Ecto neural progenitor cell (in vitro differentiated cells): ENCODE measurements around the gene KRT73.
A peak's percentile ranks its signal among the peaks of the same experiment; 100 is the strongest.

Experiments
- DNase-seq: peaks from one replicate; pipeline ENCODE4 v3.0.0-alpha.2; 2018; ENCODE audit warnings: low spot score

The KRT73 gene

DNA sequence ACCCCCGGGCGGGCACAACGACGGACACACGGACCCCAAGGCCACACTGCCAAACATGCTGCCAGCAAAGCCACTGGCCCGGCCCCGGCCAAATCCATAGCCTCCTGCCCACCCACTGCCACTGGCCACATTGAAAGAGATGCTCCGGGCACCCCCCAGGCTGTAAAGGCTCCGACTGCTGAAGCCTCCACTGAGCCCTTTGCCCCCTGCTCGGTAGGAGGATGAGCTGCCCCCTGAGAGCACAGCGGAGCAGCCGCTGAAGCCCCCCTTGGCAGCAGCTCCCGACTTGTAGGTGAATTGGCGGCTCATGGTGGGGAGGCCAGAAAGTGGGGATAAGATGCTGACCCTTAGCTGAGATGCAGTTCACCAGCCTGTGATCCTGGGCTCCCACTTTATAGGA is at the start of gene KRT73:
KRT73 (minus strand) TSS at position 344 of the 400 bp plus-strand sequence; CDS start at position 309, 35 bp downstream.
- DNase-seq, result peak; percentile 48

DNA sequence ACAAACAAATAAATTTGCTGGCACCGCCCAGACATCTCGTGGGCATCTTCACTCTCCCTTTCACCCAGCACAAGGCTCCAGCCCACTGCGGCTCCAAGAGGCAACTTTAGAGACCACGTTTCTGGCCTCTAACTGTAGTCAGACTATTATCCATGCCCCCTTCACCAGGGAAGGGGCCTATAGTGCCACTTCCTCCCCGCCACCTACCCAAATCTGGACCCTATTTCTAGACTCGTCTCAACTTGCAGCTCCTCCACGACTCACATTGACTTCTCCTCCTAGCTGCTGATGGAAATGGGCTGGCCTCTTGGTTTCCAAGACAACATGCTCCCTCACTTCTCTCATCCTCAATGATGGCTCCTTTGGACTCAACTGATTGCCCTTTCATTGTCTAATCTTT is 49.6 kb upstream of the KRT73 start:
- DNase-seq, result no peak

DNA sequence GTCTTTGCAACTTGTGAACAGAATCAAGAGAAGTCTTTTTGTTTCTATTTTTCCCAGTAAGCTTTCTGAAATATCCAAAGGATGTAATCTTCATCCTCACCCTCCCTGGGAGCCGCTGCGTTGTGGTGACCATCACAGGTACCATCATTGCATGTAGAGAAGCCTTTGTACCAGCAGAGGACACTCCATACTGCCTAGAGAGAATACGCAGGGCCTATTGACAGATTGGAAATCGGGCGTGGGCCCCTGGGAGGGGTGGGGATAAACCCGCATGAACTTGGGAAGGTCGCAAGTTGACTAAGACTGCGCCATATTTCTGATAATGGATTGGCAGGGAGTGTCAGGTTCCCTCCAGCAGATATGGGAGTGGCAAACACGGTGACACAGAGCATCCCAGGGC is 49.1 kb upstream of the KRT73 start:
- DNase-seq, result no peak

DNA sequence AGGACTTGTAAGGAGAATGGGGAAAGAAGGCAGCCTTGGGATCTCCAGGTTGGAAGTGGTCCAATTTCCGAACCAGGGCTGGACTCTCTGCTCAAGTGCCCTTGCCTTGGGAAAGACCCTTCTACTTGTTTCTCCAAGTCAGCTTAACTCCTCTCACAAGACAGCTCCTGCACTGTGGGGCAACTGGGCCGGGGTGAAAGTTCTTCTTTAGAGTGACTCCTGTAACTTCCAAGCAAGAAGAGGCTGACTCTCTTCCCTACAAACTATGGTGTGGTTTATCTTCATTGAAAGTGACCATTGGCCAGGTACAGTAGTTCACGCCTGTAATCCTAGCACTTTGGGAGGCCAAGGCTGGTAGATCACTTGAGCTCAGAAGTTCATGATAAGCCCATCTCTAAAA is 48.1 kb upstream of the KRT73 start:
- no peak for DNase-seq

DNA sequence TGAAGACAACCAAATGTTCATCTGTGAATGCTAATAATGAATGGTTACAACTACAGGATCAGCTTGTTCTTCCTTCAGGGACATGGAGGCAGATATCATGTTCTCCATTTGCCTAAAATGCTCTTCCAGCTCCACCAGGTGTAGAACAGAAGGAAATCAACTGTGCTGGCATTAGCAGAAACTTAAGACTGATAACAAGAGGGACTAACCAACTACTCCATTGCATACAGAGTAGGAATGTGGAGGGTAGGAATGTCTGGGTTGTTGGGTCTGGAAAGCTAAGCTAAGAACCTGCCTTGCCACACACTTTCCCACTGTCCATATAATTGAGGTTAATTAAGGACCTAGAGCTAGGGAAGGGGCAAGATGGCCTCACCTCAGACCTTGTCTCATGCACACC is 45.1 kb upstream of the KRT73 start:
- DNase-seq, result no peak

DNA sequence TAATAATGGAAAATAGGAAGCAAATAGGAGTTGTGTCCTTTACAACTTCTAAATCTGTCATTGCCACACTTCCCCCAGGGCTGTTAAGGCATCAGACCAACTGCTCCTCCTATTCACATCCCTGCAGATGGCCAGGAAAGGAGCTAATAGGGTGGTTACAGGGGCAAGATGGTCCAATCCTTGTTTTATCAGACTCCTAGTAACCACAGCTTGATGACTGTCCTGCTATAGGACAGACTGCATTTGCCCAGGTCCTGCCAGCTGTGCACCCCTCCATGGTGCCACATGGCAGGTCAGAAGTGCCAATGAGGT is 44.5 kb upstream of the KRT73 start:
- no peak for DNase-seq

DNA sequence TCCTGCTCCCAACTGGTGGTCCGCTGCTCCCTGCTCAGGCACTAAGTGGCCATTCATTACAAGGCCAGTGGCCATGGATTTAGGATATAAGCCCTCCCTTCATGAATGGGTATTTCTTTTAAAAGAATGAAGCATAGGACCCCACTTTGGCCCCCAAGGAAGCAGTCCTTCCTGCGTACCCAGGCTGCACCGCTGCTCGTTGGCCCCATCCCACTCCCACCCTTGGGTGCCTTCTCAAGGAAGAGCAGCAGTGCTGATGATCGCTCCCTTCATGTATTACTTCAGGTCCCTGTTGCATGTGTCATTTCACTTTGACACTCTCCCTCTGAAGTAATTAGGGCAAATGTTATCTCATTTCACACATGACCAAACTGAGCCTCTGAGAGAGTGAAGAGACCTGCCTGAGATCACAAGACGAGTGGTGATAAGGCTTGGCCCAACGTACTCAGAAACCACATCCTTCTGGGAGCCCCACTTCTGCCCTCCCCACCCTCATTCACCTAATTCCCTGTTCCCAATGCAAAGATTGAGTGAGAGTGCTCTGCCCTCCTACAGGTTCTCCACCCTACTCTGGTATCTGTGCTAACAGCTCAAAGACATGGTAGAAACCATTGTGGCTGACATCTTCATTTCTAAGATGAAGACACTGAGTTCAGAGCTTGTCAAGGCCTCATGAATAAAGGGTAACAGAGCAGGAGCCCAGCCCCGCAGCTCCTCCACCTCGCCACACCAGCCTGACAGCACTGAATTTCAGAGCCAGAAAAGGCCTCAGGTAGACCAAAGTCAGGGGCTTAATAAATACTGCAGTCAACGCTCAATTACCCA is 43.9 kb upstream of the KRT73 start:
- DNase-seq, result no peak

DNA sequence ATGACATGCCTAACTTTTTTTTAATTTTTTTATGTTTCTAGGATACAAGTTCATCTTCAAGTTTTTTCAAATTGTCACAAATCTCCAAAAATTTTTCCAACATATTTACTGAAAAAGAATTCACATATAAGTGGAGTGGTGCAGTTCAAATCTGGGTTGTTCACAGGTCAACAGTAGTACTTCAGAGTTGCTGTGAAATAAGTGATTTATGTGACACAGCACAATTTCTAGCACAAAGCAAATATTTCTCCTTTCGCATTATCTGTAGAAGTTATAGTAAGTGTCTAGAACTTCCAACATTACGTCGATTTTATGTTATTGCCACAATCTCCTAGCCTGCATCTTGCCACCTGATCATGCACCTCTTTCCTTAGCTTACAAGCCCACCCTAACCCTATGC is 43.3 kb upstream of the KRT73 start:
- no peak for DNase-seq

DNA sequence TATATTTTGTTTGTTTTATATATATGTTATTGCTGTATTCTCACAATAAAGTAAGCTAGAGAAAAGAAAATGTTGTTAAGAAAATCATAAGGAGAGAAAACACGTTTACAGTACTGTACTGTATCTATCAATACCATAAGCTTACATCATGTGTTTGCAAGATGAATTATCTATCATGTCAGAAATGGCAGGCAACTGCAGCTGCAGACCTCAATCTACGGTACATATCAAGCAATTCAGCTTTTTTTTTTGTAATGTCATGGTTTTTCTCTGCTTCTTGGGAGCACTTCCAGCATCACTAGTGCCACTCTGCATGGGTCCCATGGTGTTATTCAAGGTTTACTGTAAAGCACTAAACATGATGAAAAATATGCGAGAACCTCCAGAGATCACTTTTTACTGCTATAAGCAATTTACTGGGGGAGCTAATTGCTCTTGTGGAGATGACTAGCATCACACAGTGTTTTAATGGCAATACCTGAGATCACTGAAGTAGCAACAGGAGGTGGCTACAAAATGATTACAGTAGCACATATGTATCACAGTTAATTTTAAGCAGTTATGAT is 42.7 kb upstream of the KRT73 start:
- DNase-seq, result no peak

DNA sequence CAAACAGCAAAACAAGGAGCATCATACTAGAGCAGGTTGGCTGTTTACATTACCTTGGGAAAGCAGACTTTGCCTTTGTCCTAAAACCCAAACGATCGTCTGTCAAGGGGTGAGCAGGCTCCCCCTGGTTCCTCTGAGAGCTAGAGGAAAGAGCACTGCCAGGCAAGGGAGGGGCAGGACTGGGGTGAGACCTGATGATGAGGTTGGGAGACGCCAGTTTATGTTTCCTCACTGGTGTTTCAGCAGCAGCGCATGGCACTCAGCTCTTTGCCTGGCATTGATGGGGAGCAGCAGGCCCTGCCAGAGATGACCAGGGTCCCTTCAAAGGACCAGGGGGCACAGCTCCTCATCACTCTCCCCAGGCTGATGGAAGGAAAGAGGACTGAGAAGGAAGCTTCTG is 41.6 kb upstream of the KRT73 start:
- DNase-seq, result no peak

DNA sequence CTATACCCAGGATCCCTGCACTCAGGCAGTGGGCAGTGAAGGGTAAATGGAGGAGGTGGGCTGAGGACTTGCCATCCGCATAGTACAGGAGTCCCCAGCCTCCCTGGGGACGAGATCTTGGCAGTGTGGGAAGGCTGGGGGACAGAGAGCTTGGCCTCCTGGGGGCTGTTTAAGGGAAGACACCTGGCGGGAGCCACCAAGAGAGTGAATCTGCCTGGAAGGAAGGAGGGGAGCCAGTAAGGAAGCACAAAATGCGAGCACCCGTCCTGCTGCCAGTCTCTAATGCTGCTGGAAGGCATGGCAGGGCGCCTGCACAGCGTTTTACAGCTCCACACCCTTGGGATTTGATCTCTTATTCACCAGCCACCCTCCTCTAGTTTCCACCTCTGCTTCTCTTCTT is 41.0 kb upstream of the KRT73 start:
- no peak for DNase-seq

DNA sequence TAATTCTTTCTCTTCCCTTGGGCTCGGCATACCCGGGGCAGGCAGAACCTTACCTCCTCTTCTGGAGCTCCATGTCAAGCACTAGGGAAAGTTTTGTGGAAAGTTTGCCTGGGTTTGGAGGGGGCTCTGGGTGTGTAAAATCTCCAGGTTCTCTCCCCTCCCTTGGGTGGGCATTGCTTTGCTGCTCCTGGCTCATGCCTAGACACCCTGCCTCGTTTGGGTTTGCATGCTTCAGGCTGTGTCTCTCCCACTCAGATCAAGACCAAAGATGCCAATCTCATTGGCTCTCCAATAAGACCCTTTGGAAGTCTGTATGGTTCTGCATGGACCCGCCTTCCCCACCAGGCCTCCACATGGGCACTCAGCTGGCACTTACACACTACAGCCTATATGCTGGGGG is 39.8 kb upstream of the KRT73 start:
- DNase-seq, result no peak

DNA sequence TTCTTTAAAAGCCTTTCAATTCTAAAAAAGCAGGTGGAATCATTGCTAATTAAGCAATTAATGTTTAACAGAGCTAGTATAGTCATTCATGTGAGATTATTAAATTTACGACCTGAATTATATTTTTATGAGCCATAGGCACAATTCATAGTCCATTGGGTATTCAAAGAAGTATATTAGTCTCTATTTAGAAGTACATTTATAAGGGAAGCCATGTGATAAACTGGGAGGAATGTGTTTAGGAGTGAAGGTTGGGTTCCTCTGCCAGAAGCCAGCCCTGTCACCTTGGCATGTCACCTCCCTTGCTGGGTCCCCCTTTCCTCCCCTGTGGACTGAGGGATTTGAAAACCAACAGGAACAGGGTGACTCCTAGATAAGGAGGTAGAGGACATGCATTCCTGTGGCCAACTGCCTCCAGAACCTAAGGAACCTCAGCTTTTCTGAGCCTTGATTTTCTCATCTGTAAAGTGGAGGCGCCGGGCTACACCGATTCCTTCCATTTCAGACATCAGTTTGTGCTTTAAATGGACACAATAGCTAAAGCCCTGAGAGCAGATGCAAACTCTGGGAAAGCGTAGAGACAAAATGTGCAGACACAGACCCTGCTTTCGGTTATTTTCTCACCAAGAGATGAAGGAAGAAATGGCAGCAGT is 39.0 kb upstream of the KRT73 start:
- DNase-seq, result no peak

DNA sequence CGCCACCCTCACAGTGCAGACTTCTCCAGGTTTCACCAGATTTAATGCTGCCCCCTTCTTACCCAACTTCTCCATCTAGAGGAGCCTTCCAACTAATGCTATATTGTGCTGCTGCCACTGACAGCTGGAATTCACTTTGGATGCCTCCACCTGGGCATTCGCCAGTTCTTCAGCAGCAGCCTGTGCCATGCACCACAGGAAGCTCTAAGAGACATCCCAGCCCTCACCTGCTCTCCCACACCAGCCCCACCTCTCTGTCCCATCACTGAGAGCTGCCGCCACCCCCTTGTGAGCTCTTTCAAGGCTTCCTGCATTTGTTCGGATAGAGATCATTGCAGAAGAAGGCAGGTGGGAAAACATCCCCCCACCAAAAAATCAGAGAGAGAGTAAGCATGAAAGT is 38.3 kb upstream of the KRT73 start:
- DNase-seq, result no peak

DNA sequence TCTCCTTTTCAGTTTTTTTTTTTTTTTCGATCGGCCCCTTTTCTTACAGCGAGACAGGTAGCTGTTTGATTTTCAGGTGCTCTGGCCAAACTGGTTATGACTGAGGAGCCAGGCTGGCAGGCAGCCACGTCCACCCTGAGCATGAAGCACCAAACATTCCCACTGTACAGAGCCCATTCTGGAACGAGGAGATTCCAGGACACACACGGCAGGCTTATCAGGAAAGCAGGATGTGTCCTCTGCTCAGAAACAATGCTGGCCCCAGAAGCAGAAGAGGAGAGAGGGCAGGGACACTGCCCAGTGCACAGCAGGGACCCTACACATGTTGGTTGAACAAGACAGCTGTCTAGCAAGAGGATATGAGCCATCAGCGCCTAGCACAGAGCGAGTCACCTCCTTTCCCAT is 37.4 kb upstream of the KRT73 start:
- no peak for DNase-seq

DNA sequence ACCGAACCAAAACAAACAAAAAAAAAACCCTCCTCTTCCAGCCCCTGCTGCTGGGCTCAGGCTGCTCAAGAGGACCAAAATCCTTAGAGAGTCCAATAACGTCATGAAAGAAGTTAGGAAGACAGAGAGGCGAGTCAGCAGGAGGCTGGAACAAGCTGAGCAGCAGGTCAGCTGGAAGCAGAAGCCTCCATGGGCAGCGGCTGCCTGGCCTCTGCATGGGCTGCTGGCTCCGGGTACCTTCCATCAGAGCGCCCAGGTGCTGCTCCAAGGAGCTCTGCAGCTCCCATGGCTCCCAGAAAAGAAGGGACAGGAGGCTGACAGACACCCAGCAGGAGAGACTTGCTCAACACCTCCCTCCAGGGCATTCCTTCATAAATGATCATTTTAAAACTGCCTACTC is 36.9 kb upstream of the KRT73 start:
- no peak for DNase-seq

DNA sequence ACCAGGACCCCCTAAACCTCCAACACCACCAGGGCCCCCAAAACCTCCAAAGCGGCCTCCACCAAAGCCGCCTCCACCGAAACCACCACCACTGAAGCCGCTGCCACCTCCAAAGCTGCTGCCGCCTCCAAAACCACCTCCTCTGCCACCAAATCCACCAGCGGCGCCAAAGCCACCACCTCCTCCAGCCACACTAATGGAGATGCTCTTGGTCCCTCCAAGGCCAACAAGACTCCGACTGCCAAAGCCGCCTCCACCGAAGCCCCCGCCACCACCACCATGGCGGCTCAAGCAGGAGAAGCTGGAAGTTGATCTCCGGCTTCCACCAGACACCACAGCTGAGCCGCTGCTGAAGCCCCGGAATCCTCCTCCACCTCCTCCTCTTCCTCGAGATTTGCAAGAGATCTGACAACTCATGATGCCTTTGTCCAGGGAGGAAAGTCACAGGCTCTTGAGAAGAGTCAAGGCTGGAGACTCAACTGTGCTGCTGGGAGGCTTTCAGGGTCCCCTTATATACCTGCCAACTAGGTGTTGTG is 33.4 kb upstream of the KRT73 start, which contains the start of gene KRT2:
KRT2 (minus strand) TSS at position 486 of the 536 bp plus-strand sequence; CDS start at position 417, 69 bp downstream.
- peak; percentile 39 for DNase-seq

DNA sequence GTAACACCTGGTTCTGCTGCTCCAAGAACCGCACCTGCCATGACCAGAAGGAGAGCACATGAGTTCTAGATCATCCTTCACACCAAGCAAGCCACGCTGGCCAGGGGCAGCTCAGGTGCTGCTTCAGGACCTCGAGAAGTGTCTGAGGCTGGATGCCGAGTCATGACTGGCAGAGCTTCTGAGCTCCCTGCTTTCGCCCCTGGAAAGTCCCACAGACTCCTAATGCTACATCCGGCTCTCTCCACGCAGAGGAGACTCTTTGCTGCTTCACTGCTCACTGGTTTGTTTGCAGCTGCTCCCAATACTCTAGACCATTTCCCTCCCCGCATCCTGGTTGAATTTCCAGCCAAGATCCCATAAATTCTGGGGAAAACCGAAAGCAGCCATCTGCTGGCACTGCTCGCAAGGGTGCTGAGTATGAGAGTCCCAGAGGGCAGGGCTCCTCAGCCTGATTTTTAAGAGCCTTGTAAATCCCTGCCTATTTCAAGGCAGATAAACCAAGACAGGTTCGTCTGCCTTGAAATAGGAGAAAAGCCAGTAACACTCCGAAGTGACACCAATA is 32.2 kb upstream of the KRT73 start:
- no peak for DNase-seq

DNA sequence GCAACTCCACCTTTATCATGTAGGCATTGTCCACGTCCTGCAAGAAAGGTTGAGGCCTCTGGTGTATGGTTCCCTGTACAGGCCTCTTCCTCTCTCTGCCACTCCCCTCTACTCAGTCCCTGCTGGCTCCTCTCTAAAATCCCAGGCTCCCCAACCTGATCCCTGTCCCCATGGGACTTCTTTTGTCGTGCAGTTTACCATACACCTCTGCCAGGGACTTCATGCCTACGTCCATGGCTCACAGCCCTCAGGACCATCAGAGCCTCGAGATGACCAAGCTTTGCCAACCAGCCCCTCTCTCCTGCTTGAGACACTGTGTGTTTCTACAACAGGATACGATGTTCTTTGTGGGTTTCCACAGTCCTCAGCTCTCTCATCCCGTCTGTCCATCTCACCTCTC is 30.7 kb upstream of the KRT73 start:
- DNase-seq, result no peak

DNA sequence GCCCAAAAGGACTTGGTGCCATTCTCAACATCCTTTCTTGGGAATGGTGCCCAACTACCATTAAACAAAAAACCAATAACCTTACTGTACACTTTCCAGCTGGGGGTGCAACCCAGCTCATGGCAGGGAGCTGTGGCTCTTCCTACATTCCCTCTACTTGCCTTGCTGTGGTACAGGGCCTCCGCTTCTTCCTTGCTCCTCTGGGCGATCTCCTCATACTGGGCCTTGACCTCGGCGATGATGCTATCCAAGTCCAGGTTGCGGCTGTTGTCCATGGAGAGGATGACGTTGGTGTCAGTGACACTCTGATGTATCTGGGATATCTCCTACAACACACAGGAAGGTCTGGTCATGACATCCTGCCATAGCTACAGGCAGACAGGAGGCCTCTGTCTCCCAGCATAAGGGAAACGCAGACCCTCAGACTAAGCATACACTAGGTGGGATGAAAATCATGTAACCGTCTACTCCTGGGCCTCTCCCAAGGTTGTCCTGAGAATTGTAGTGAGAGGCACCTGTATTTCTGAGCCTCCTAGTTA is 29.7 kb upstream of the KRT73 start:
- peak; percentile 37 for DNase-seq

DNA sequence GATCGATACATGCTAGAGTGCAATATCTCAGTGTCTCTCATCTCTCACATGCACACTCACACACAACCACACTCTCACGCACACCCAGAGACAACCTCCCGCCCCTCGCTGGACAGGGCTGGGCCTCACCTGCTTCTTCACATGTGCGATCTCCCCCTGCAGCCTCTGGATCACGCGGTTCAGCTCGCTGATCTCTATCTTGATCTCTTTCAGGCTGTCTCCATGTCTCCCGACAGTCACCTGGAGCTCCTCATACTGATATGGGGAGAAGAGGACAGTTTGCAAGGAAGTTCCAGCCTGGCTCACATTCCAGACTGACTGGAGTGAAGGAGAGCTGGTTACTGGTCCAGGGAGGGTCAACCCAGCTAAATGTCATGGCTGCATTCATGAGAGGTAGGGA is 29.2 kb upstream of the KRT73 start:
- DNase-seq, result no peak

DNA sequence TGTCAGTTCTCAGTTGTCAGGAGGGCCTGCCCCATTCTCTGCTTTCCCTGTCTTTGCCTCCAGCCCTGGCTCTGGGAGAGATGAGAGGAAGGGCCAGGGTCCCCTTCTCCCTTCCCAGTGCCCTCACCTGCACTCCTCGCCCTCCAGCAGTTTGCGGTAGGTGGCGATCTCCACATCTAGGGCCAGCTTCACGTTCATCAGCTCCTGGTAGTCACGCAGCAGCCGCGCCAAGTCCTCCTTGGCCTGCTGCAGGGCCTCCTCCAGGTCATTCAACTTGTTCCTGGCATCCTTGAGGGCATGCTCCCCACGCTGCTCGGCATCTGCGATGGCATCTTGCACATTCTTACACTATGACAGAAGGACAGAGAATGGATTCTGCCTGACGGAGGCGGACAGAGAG is 28.3 kb upstream of the KRT73 start:
- DNase-seq, result peak; percentile 48

DNA sequence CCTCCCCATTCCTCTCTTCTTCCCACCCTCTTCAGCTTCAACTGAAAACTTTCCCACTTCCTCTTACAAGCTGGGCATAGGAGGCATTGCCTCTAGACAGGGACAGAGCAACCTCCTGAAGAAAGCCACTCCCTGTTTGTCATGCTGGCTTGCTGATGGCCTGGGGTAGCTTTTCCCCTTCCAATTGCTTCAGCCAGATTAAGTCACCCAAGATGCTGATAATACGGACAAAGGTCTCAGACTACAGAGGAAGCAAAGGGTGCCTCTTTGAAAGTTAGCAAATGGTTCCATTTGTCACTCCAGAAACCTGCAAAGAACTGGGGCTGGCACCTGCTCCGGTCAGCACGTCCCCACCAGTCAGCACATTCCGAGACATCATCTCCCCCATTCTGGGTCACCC is 27.6 kb upstream of the KRT73 start:
- peak; percentile 34 for DNase-seq
